Esophagus squamous epithelium (tissue), 4 donors: ENCODE data around the gene TCERG1L.

ENCODE experiments used
- POLR2A ChIP-seq, 4 donors: fragments of 450-650 bp; IDR thresholded peaks; one replicate each; pipeline ENCODE4 v1.6.1; 2017; ENCODE audit warnings: antibody characterized with exemption in 4 of 4, mild to moderate bottlenecking in 4 of 4, moderate library complexity in 3 of 4
- TF ChIP-seq, protein P1 (sequence below), 6 experiments: fragments of 450-650 bp in 4 of 6; fragments of 200-600 bp in 2 of 6; sonication (generic) in 2 of 6; IDR thresholded peaks; one replicate each; pipeline ENCODE4 v1.5.1; 2016 to 2019; ENCODE audit warnings: antibody characterized with exemption in 6 of 6, mild to moderate bottlenecking in 4 of 6, moderate library complexity in 4 of 6

DNA sequence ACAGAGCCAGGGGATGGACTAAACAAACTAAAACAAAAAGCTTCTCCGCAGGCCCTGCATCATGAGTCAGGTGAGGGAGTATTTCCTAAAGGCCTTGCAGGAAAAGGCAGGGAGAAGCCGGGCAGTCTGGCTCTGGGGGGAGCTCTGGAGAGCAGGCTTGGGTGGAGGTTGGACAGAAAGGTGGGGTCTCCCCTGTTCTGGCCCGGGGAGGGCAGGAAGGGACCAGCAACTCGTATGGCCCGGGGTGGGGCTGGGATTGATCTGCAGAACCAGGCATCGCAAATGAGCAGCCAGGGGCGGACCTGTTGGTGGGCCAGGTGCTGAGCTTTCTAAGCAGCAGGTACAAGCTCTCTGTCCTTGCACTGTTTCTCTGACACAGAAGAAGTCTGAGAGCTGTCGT is 235.2 kb downstream of the TCERG1L start:
- TF ChIP-seq, protein P1, sequence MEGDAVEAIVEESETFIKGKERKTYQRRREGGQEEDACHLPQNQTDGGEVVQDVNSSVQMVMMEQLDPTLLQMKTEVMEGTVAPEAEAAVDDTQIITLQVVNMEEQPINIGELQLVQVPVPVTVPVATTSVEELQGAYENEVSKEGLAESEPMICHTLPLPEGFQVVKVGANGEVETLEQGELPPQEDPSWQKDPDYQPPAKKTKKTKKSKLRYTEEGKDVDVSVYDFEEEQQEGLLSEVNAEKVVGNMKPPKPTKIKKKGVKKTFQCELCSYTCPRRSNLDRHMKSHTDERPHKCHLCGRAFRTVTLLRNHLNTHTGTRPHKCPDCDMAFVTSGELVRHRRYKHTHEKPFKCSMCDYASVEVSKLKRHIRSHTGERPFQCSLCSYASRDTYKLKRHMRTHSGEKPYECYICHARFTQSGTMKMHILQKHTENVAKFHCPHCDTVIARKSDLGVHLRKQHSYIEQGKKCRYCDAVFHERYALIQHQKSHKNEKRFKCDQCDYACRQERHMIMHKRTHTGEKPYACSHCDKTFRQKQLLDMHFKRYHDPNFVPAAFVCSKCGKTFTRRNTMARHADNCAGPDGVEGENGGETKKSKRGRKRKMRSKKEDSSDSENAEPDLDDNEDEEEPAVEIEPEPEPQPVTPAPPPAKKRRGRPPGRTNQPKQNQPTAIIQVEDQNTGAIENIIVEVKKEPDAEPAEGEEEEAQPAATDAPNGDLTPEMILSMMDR (IDR thresholded peaks at IDR 0.05), result no peak
- TF ChIP-seq POLR2A (IDR thresholded peaks at IDR 0.05), result no peak
